NCI-H1436 treated with DMSO at 0.1 percent for 48 hours (cell line): Measurements from ENCODE around the gene IL1RL2.

ENCODE experiments used
- DNase-seq: peaks from one replicate; lab custom pipeline; 2025; lab: John Stamatoyannopoulos, UW

IL1RL2 gene

DNA sequence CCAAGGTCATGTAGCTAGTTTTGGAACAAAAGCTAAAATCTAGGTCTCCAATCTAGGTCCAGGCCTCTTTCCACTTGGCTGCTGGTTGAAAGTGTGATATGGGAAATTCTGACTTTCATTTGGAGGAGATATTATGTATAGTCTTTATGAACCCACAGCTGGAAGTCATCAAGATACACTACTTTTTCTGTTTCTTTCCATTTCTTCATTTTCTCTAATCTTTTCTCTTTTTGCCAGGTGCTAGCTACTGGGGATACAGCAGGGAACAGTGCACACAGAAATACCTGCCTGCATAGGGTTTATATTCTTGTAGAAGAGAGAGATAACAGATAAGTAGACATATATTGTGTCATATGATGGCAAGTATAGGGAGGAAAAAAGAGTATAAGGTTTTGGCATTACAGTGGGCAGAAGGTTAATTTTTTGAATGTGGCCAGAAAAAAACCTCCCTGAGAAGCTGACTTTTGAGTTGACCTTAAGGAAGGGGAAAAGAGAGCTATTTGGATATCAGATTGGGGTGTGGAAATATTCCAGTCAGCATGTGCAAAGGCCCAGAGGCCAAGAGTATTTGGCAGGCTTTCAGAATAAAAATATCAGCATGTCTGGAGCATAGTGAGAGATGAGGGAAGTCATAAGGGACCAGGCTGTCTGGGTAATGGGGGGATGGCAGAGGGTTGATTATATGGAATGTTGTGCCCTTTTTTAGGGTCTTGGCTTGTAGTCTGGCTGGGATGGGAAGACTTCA, 28.6 kb upstream of the IL1RL2 start:
- DNase-seq = no peak

DNA sequence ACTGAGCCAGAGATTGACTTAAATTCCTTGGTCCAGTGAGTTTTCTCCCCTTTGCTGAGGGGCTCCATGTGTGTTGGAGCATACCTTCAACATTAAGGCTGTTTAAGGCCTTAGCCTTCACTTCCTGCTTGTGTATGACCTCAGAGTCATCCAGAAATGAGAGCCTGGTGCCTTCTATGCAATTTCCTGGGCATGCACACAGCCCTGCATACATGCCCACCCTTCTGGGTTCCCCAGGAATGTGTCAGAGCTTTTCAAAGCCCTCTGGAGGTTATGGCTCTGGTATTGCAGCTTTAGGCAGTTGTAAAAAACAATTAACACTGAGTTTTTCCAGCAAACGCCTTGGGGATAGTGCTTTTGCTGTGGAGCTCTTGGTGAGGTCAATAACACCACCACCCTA, 27.5 kb upstream of the IL1RL2 start:
- no peak for DNase-seq

DNA sequence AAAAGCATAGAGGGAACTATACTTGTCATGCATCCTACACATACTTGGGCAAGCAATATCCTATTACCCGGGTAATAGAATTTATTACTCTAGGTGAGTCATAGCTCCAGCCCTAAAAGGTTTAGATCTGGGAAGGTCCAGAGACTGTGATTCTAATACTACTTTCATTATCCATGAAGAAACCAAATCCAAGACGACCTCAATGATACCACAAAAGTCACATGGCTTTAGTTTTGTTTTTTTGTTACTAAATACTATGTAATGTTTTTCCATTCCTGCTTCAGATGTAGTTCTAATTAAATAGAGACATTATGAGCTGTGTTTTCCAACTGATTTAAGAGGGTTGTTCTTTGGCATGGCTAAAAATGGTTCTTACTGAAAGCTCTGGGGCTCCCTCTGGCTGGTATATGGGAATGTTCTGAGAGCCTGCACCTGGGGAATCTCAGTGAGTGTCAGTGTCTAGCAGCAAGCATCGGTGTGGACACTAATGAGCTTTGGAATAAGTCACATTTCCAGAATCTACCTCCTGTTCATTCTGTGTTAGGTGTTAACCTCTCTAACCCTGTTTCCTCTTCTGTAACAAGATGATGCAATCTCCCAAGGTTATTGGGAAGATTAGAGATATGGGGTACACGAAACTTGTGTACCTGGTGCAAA, 20.5 kb upstream of the IL1RL2 start:
- DNase-seq = no peak

DNA sequence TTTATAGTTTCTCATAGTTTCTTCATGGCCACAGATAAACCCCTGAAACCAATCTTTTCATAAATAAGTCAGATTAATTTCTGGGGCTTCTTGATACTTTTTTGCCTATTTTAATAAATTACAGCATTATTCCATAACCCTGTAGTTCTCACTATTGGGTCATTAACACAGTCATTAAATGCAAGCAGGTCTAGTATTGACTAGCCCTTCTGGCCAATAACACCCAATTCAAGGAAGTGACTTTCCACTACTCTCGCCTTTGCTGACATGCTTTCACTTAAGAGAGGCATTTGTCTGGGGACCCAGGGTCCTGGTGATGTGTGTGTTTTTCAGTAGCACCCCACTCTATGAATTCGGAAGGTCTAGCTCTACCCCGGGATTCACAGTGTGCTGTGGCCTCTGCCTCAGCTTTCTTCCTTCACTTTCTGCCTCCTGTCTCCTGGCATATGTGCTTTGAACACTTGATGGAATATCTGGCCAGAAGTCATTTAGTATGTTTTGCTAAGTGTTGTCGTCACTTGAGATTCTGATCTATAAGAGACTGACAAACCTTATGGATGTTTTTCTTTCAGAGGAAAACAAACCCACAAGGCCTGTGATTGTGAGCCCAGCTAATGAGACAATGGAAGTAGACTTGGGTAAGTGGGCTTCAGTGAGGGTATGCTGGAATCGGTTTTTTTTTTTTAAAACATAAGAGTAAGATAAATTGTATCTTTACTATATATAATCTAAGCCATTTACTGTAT, 18.6 kb upstream of the IL1RL2 start:
- DNase-seq = no peak

DNA sequence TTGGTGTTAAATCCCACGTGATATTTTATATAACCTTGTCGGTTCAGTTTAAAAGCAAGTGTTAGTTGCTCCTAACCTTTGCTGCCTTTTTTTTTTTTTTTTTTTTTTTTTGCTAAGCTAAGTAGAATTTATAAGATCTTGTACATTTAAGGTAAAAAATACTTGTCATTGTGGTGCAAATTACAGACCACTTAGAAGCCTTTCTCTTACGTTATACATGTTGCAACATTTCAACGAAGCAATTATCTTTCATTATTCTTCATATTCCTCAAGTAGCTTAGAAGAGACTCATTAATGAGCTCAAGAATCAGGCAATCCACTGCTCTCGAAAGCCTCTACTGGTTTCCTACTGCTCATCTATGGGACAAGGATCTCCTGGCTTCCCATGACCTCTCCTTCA, 14.9 kb upstream of the IL1RL2 start:
- DNase-seq = no peak

DNA sequence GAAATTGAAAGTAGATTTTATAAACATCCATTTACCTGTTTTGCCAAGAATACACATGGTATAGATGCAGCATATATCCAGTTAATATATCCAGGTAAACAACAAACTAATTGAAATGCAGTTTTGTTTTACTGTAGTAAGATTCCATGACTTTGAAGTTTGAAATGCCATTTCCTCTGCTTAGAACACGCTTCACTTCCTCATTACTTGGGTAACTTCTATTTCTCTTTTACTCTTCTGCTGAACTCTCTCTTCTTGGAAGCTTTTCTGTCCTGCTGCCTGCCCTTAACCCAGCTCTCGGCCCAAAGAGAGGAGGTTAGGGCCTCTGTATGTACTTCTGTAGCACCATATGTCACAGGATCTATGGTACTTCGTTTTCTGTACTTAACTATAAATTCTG, 14.1 kb upstream of the IL1RL2 start:
- no peak for DNase-seq

DNA sequence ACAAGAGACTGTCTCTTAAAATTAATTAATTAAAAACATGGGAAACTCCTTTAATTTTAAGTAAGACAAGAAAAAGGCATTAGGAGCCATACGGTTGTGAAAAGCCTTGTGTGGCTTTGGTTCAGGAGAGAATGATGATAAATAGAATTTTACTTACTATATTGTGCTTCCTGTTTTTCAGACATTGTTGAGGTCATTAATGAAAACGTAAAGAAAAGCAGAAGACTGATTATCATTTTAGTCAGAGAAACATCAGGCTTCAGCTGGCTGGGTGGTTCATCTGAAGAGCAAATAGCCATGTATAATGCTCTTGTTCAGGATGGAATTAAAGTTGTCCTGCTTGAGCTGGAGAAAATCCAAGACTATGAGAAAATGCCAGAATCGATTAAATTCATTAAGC, 10.7 kb upstream of the IL1RL2 start:
- no peak for DNase-seq

DNA sequence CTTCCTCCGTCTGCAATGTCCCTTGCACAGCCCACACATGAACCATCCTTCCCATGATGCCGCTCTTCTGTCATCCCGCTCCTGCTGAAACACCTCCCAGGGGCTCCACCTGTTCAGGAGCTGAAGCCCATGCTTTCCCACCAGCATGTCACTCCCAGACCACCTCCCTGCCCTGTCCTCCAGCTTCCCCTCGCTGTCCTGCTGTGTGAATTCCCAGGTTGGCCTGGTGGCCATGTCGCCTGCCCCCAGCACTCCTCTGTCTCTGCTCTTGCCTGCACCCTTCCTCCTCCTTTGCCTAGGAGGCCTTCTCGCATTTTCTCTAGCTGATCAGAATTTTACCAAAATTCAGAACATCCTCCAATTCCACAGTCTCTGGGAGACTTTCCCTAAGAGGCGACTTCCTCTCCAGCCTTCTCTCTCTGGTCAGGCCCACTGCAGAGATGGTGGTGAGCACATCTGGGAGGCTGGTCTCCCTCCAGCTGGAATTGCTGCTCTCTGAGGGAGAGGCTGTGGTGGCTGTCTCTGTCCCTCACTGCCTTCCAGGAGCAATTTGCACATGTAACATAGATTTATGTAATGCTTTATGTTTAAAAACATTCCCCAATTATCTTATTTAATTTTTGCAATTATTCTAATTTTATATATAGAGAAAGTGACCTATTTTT, 8.9 kb upstream of the IL1RL2 start:
- no peak for DNase-seq

DNA sequence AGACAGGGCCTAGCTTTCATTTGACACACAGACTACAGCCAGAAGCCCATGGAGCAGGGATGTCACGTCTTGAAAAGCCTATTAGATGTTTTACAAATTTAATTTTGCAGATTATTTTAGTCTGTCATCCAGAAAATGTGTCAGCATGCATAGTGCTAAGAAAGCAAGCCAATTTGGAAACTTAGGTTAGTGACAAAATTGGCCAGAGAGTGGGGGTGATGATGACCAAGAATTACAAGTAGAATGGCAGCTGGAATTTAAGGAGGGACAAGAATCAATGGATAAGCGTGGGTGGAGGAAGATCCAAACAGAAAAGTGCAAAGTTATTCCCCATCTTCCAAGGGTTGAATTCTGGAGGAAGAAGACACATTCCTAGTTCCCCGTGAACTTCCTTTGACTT, 7.8 kb upstream of the IL1RL2 start:
- DNase-seq = no peak

DNA sequence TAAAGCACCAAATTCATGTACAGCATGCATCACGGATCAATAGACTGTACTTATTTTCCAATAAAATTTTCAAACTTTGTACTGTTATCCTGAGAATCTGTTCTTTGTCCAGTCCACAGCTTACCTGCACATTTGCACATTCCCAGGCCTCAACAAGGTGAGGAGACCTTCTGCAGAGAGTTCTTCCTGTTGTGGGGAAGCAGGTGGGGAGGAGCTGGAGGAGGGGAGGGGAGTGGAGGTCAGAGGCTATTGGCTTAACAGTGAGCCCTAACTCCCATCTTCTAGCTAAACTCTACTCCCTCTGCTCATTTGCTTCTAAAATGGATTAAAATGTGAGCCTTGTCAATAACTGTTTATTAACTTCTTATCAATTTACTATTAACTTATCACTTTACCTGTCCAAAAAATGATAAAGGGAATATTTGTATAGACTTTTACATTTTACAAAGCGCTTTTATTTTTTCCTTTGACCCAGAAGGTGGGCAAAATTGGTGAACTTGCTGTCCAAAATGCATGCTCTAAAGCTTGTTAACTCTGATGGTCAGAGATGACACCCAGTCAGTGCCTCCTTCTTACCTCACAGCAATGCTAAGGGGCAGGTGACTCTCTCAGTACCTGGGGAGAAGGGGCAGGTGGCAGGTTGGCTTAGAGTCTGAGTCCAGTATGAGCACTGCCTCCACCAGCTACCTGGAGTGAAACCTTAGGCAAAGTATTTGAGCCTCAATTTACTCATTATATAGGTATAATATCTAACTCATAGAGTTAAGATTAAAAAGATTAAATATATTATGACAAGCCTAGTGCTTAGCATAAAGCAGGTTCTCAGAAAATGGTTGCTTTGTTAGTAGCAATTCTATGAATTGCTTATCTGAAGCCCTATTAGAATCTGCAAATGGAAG, 6.8 kb upstream of the IL1RL2 start:
- DNase-seq = no peak

DNA sequence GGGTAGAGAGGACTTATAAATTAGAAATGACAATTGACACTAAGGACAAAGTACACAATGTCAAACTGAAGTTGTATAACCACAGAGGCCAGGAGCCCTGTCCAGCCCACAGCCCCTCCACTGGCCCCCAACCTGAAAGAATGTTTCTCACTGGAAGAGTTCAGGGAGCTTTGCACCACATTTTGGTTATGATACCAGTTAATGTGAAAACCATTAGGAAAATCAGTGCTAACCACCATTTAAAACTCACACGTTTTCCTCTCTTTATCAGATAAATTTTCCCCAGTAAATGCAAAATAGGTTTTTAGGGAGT, 6.2 kb upstream of the IL1RL2 start:
- no peak for DNase-seq

DNA sequence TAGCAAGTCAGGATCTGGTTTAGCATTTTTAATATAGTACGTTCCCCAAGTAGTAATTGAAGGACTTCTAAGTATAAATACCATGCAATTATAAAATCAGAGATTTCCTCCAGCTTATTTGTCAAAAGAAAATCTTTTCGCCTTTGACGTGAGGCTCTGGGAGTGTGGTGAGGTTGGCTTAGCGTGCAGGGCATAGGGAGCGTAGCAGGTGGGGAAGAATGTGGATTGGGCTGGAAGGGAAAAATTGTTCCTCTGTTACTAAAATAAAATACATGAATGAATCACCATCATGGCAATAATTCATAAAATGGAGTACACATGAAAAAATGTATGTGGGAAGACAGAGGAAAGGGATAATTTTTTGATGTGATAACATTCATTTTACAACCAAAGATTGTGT, 5.4 kb upstream of the IL1RL2 start:
- DNase-seq = no peak

DNA sequence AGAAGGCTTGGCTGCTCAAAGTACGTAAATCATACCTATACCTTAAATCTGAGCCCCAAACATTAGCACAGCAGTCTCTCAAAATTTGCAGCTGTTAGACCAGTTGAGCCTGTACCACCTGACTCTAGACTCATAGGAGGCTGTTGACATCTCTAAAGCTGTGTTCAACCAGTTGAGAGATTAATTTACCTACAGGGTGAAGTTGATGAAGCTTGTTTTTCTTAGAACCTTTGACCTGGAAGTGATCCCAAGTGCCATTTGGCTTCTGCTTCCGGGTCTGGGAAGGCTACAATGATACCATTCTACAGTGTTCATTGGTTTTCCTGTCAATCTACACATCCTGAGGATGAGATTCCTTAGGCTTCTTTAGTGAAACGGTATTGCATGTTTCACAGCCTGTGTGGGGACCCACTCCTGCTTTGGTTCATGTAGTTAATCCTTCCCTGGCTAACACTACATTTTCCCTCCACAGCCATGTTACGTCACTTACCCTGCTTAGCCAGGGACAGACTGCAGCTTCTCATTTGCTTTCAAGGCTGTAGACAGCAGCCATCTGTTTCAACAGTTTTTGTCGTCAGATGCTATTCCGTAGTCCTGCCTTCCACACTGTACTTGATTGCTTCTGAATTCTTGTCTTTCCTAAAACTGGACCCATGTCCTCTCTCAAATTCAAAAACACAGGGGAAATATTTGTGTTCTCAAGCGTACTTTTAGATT, 4.7 kb upstream of the IL1RL2 start:
- DNase-seq = no peak

DNA sequence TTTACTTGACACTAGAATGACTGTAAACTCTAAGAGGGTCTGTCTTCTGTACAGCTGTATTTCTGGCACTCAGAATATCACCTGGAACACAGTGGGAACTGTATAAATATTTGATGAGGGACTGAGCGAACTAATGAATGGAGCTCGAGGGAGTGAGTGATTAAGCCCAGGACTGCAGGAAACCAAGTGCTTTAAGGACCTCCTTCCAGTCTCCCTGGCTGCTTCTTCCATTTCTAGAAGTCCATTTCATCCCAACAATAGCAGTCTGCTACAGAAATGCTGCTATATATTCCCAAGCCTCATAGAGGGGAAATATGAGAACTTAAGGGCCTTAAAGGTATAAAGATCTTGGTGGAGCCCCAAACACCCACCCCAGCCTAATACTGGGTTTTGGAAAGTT, 2.8 kb upstream of the IL1RL2 start:
- no peak for DNase-seq

DNA sequence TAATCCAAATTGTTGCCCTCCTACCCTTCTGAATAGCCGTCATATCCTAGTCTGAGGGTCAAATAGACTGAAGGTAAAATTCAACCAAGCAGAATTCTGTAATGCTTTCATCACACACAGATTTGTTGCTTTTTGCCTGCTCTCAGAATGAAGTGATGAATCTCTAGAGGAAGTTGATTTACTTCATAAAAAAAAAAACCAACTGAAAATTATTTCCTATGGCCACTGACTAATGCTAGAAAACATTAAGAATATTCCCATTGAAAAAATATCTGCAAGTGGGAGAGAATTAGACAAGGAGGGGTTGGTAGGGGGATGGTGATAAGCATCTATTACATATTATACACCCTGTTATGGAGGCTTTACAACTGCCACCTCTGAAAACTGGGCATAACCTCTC, 2.3 kb upstream of the IL1RL2 start:
- DNase-seq = no peak

DNA sequence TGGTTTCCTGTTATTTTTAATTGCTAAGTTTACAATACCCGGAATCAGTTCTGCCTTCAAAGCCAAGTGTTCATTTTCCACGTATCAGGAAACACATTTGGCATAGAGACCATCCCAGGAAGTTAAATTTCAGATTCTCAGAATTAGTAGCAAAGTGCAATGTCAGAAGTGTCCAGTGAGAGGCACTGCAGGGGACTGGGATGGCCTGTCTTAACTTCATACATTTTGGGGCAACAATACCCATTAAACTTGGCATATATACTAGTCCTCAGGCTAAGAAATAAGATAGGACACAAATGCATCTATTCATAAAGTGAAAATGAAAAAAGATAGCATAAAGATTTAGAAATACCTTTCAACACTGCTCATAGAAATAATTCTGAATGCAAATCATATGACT, 1.5 kb upstream of the IL1RL2 start:
- DNase-seq = no peak

DNA sequence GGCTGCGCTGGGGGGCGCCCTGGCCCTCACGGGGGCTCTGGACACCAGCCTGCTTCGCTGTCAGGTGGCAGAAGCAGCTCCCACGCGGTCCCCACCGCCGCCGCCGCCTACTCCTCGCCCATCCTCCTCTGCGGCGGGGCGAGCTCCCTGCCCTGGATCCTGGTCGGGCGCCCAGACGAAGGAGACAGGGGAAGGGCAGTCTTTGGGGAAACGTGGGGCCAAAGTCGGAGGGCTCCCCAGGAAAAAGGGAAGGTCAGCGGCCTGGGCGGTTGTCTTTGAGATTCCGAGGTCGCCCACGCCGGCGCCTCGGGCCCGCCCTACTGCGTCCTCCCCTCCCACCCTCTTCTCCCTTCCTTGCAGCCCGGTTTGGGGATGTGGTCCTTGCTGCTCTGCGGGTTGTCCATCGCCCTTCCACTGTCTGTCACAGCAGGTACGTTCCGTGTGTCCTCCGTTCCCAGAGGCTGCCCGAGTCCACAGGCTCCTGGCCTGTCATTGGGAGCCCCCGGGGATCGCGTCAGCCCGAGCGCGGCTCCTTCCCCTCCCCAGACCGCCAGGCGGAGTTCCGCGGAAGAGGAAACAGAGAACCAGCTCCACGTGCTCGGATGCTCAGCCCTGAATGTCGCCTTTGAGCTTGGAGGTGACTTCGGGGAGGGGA, 800 bp downstream of the IL1RL2 start:
- no peak for DNase-seq

DNA sequence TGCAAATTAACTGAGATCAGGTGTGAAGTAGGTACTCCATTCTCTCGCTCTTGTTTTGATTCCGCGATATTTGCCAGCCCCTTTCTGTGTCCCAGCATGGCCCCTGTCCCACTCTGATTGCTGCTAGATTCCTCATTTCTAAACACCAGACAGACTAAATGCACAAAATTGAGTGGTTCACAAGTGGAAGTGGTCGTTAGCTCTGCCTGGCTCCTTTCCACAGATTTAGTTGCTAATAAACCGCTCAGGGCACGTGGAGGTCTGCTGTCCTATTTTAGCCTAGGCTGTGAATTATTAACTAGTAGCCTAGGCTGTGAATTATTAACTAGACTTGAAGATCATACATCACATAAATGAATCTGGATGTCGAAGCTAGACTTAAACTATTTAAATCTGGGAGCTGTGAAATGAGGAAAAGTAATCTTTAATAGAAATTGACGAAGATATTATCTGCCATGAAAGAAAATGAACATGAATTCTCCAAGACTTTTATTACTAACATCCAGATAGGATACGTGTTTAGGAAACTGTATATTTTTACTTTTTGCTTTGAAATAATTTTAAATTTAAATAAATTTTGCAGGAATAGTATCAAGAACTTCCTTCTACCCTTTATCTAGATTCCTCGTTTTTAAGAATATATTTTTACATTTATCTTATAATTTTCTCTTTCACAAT, 3.7 kb downstream of the IL1RL2 start:
- DNase-seq = no peak

DNA sequence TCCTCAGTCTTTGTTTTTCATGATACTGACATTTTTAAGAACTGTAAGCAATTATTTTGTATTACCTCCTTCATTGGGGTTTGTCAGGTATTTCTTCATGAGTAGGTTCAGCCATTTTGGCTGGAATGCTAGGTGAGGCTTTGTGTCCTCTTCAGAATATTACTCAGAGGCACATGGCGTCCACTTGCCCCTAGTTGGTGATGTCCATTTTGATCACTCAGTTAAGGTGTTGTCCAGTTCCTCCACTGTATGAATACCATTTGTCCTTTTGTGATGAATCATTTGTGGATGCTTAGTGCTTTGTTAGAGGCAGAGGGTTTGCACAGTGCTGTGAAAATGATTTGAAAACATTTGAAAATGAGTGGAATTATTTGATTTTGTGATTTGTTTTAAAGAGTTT, 4.7 kb downstream of the IL1RL2 start:
- no peak for DNase-seq

DNA sequence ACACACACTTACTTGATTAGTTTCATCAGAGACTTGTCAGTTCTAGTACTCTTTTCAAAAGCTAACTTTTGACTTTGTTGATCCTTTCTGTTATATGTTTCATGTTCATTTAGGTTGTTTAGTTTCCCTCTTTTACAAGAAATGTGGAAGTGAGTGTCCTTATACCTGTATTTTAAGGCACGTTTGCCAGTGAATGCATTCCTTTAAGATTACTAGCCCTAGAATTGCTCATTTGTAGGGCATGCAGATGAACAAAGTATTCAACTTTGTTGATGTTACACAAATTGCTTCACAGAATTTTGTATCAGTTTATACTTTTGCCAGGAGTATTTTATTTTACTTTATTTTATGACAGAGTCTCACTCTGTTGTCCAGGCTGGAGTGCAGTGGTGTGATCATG, 6.3 kb downstream of the IL1RL2 start:
- DNase-seq = no peak
